ENCODE results near the gene ACCSL.

ACCSL gene

GRCh38 chr11:44094260-44094868, 46.6 kb downstream of the ACCSL start:
- peak; percentile 59 for DNase-seq (ENCODE audit: extremely low read depth in 1 of 2, low read depth in 1 of 2)

- peak; percentile 58 to 85 for DNase-seq (ENCODE audit: extremely low read depth in 1 of 2, low read depth in 1 of 2)
Measured at GRCh38 chr11:44095506-44096359, 48.0 kb downstream of the ACCSL start, which contains the start of gene EXT2. Gene EXT2, plus strand, starts transcription at chr11:44095678. Its CDS starts 12,035 bp downstream, at chr11:44107713.

GRCh38 chr11:44096360-44097185, 48.8 kb downstream of the ACCSL start:
- DNase-seq (ENCODE audit: extremely low read depth in 1 of 2, low read depth in 1 of 2): no peak

GRCh38 chr11:44097821-44098220, 50.0 kb downstream of the ACCSL start:
- no peak for DNase-seq (ENCODE audit: extremely low read depth in 1 of 2, low read depth in 1 of 2)

- no peak for DNase-seq (ENCODE audit: extremely low read depth in 1 of 2, low read depth in 1 of 2)
Measured at GRCh38 chr11:44101098-44101497, 53.3 kb downstream of the ACCSL start.

- no peak for DNase-seq (ENCODE audit: extremely low read depth in 1 of 2, low read depth in 1 of 2)
Measured at GRCh38 chr11:44104481-44105294, 56.9 kb downstream of the ACCSL start.

- DNase-seq (ENCODE audit: extremely low read depth in 1 of 2, low read depth in 1 of 2): no peak
Measured at GRCh38 chr11:44108260-44108659, 60.5 kb downstream of the ACCSL start.
